NCI-H460 (cell line): ENCODE measurements around the gene ULK1. TPM values are rescaled to one million over a fixed set of nuclear protein-coding genes. Genes with fewer than 3 reads are reported as not detected.

Experiments
- DNase-seq: peaks from one replicate; pipeline ENCODE4 v3.0.0-alpha.2; 2016; ENCODE audit warnings: low read depth; ENCODE audit errors: extremely low read depth
- total RNA-seq: library from RNA; depleted of rRNA; stranded (reverse); fragments of >200 nt; shearing (Covaris generic); gene quantifications from 2 replicates; pipeline ENCODE4 v1.2.3, GENCODE V29; 2014

ULK1 gene
- total RNA-seq, 1 experiment from 2014 or later: 31.7 TPM

GRCh38 chr12:131918311-131919050, 24.1 kb downstream of the ULK1 start:
- no peak for DNase-seq

GRCh38 chr12:131919051-131919347, 24.6 kb downstream of the ULK1 start:
- no peak for DNase-seq

- DNase-seq: no peak
Measured at GRCh38 chr12:131919366-131920156, 25.1 kb downstream of the ULK1 start.

GRCh38 chr12:131920157-131920508, 25.7 kb downstream of the ULK1 start:
- DNase-seq: no peak

GRCh38 chr12:131920902-131921840, 26.7 kb downstream of the ULK1 start:
- DNase-seq: no peak

- DNase-seq: no peak
Measured at GRCh38 chr12:131921866-131922769, 27.7 kb downstream of the ULK1 start.

GRCh38 chr12:131922772-131923171, 28.4 kb downstream of the ULK1 start:
- no peak for DNase-seq

- no peak for DNase-seq
Measured at GRCh38 chr12:131923260-131923659, 28.8 kb downstream of the ULK1 start.

- DNase-seq: no peak
Measured at GRCh38 chr12:131927110-131928079, 33.0 kb downstream of the ULK1 start.

- no peak for DNase-seq
Measured at GRCh38 chr12:131928080-131928710, 33.8 kb downstream of the ULK1 start.

- DNase-seq: peak; percentile 94
Measured at GRCh38 chr12:131928711-131929580, 34.5 kb downstream of the ULK1 start, which contains the start of gene PUS1. Gene PUS1, plus strand, starts transcription at chr12:131929276. Its CDS starts 447 bp downstream, at chr12:131929723.

- no peak for DNase-seq
Measured at GRCh38 chr12:131929581-131930456, 35.4 kb downstream of the ULK1 start.

GRCh38 chr12:131930510-131930909, 36.1 kb downstream of the ULK1 start:
- no peak for DNase-seq

GRCh38 chr12:131933387-131933786, 39.0 kb downstream of the ULK1 start:
- no peak for DNase-seq

- no peak for DNase-seq
Measured at GRCh38 chr12:131934535-131934934, 40.1 kb downstream of the ULK1 start.

- DNase-seq: no peak
Measured at GRCh38 chr12:131938082-131938481, 43.7 kb downstream of the ULK1 start.
